HCT116 (cell line): ENCODE measurements around the gene SPACA5B. TPM values are rescaled to one million over a fixed set of nuclear protein-coding genes. Genes with fewer than 3 reads are reported as not detected.
A peak's percentile ranks its signal among the peaks of the same experiment; 100 is the strongest.
"Not testable (repeated sequence)": the region's sequence is repeated elsewhere in the genome, so short reads cannot be mapped to it uniquely, and the experiment has no call there.

Experiments
- ATAC-seq: fragments of 200-7000 bp; cut with Tn5 transposase; 2 replicates; pipeline ENCODE4 v1.9.1; 2020; ENCODE audit warnings: mild to moderate bottlenecking, moderate library complexity
- Bru-seq: library from RNA; stranded (reverse); fragments of 400-500 nt; gene quantifications from one replicate; lab custom pipeline; 2021; lab: Mats Ljungman, UMichigan
- BruChase-seq, 2 experiments: library from RNA; stranded (reverse); fragments of 400-500 nt; gene quantifications; one replicate each; lab custom pipeline; 2021; lab: Mats Ljungman, UMichigan
- BruUV-seq: library from RNA; stranded (reverse); fragments of 400-500 nt; replicated peaks from 2 replicates; lab custom pipeline; 2021; lab: Mats Ljungman, UMichigan
- CTCF ChIA-PET: fragments of 300-600 bp; sonication (Branson Sonifier 250); formaldehyde crosslinking; loops from one replicate; lab custom pipeline; 2021; ENCODE audit warnings: antibody characterized with exemption; lab: Charles Lee
- POLR2A ChIA-PET: fragments of 300-600, 350-600 bp; sonication (Branson Sonifier 250); formaldehyde crosslinking; loops from one replicate; lab custom pipeline; 2021; ENCODE audit warnings: antibody characterized with exemption; lab: Charles Lee
- RAD21 ChIA-PET, 2 experiments: fragments of 300-600 bp; sonication (Branson Sonifier 250); formaldehyde crosslinking; loops; one replicate each; lab custom pipeline; 2023; ENCODE audit warnings: low total read pairs in 2 of 2; ENCODE audit not compliant: uncharacterized antibody in 2 of 2, unreplicated experiment in 2 of 2, low non-redundant PET in 1 of 2; lab: Charles Lee
- DNase-seq: peaks from one replicate; pipeline ENCODE4 v3.0.0-alpha.2; 2010; ENCODE audit warnings: low read depth, low spot score
- H2AFZ ChIP-seq: fragments of 200-600 bp; shearing (Covaris generic), sonication (generic); 2 replicates; pipeline ENCODE4 v1.6.1; 2017; ENCODE audit warnings: low read depth, mixed run types, mixed read lengths, antibody characterized with exemption, low read length; ENCODE audit not compliant: poor library complexity, severe bottlenecking
- H3K27ac ChIP-seq: 2 replicates; pipeline ENCODE4 v1.5.1; 2012; ENCODE audit warnings: low read depth, low read length
- H3K27me3 ChIP-seq: fragments of 200-600 bp; sonication (generic); 2 replicates; pipeline ENCODE4 v1.6.1; 2016; ENCODE audit warnings: mixed run types, low read length, mixed read lengths; ENCODE audit not compliant: insufficient read depth
- H3K36me3 ChIP-seq, 2 experiments: fragments of 200-500 bp in 1 of 2; fragments of 200-600 bp in 1 of 2; sonication (Bioruptor generic) in 1 of 2; sonication (generic) in 1 of 2; 2 replicates each; pipeline versions ENCODE4 v1.5.1 to v1.6.1; 2014 to 2016; ENCODE audit warnings: low read length in 2 of 2, inconsistent platforms in 1 of 2, mixed read lengths in 1 of 2, mixed run types in 1 of 2; ENCODE audit not compliant: insufficient read depth in 2 of 2, control insufficient read depth in 1 of 2
- H3K4me1 ChIP-seq, 2 experiments: fragments of 200-600 bp in 1 of 2; sonication (generic) in 1 of 2; 2 replicates each; pipeline versions ENCODE4 v1.5.1 to v1.6.1; 2012 to 2017; ENCODE audit warnings: low read length in 2 of 2, inconsistent platforms in 1 of 2, mild to moderate bottlenecking in 1 of 2, mixed read lengths in 1 of 2, mixed run types in 1 of 2, moderate library complexity in 1 of 2; ENCODE audit not compliant: insufficient read depth in 2 of 2, control insufficient read depth in 1 of 2
- H3K4me2 ChIP-seq: fragments of 200-600 bp; sonication (generic); 2 replicates; pipeline ENCODE4 v1.6.1; 2017; ENCODE audit warnings: mixed run types, low read length, mixed read lengths
- H3K4me3 ChIP-seq, 2 experiments: fragments of 200-600 bp in 1 of 2; sonication (generic) in 1 of 2; replicated peaks in 1 of 2; 2 replicates each; pipeline ENCODE4 v1.5.1; 2011 to 2016; ENCODE audit warnings: low read length in 2 of 2, control low read depth in 1 of 2, low read depth in 1 of 2, mild to moderate bottlenecking in 1 of 2, mixed read lengths in 1 of 2, mixed run types in 1 of 2
- H3K79me2 ChIP-seq: fragments of 200-600 bp; sonication (generic); 2 replicates; pipeline ENCODE4 v1.6.1; 2017; ENCODE audit warnings: mild to moderate bottlenecking, mixed run types, low read length, moderate library complexity, mixed read lengths; ENCODE audit not compliant: insufficient read depth
- H3K9ac ChIP-seq: fragments of 200-600 bp; sonication (generic); 2 replicates; pipeline ENCODE4 v1.6.1; 2016; ENCODE audit warnings: low read length, mixed read lengths
- H3K9me2 ChIP-seq: fragments of 200-600 bp; sonication (generic), shearing (Covaris generic); 2 replicates; pipeline ENCODE4 v1.6.1; 2017; ENCODE audit warnings: mixed run types, mild to moderate bottlenecking, moderate library complexity; ENCODE audit not compliant: insufficient read depth
- H3K9me3 ChIP-seq, 2 experiments: fragments of 200-500 bp in 1 of 2; fragments of 200-600 bp in 1 of 2; sonication (Bioruptor generic) in 1 of 2; sonication (generic) in 1 of 2; 2 replicates each; pipeline ENCODE4 v1.6.1; 2014 to 2017; ENCODE audit warnings: low read length in 2 of 2, mixed read lengths in 2 of 2, inconsistent platforms in 1 of 2, low read depth in 1 of 2, mild to moderate bottlenecking in 1 of 2, mixed run types in 1 of 2, moderate library complexity in 1 of 2; ENCODE audit not compliant: control insufficient read depth in 1 of 2, insufficient read depth in 1 of 2
- H4K20me1 ChIP-seq: fragments of 200-600 bp; sonication (generic), shearing (Covaris generic); 2 replicates; pipeline ENCODE4 v1.6.1; 2017; ENCODE audit warnings: mixed run types, mild to moderate bottlenecking, moderate library complexity; ENCODE audit not compliant: insufficient read depth
- CBX3 ChIP-seq: IDR thresholded peaks from 2 replicates; pipeline ENCODE4 v1.6.1; 2012; ENCODE audit warnings: low read depth
- CTCF ChIP-seq, 3 experiments: fragments of 200-600 bp in 1 of 3; sonication (generic) in 1 of 3; IDR thresholded peaks in 2 of 3; conservative IDR thresholded peaks in 1 of 3; 2 replicates each; pipeline ENCODE4 v1.5.1; 2012 to 2017; ENCODE audit warnings: low read depth in 2 of 3, low read length in 2 of 3, antibody characterized with exemption in 1 of 3, borderline replicate concordance in 1 of 3, control low read depth in 1 of 3, mild to moderate bottlenecking in 1 of 3, mixed read lengths in 1 of 3, mixed run types in 1 of 3, moderate library complexity in 1 of 3; ENCODE audit not compliant: insufficient read depth in 1 of 3
- EZH2 ChIP-seq: fragments of 200-600 bp; sonication (generic); IDR thresholded peaks from 2 replicates; pipeline ENCODE4 v1.6.1; 2017; ENCODE audit warnings: antibody characterized with exemption, mixed run types
- RAD21 ChIP-seq: IDR thresholded peaks from 2 replicates; pipeline ENCODE4 v1.6.1; 2012; ENCODE audit warnings: low read depth, mild to moderate bottlenecking
- REST ChIP-seq: IDR thresholded peaks from 2 replicates; pipeline ENCODE4 v1.6.1; 2012; ENCODE audit warnings: low read depth
- SIN3A ChIP-seq: IDR thresholded peaks from 2 replicates; pipeline ENCODE4 v1.6.1; 2012; ENCODE audit warnings: low read depth
- SP1 ChIP-seq: IDR thresholded peaks from 2 replicates; pipeline ENCODE4 v1.6.1; 2012; ENCODE audit warnings: low read depth
- SRF ChIP-seq: IDR thresholded peaks from 2 replicates; pipeline ENCODE4 v1.6.1; 2012; ENCODE audit warnings: low read depth
- YY1 ChIP-seq: IDR thresholded peaks from 2 replicates; pipeline ENCODE4 v1.6.1; 2011; ENCODE audit warnings: low read length, low read depth, moderate library complexity, mild to moderate bottlenecking; ENCODE audit not compliant: insufficient replicate concordance; ENCODE audit errors: extremely low read depth
- ZFX ChIP-seq: fragments of 450-650 bp; IDR thresholded peaks from 2 replicates; pipeline ENCODE4 v1.6.1; 2017
- intact Hi-C: fragments of 100-400 bp; cut with micrococcal nuclease; formaldehyde crosslinking; loops from 2 replicates; pipeline ENCODE4 v1.10.0; 2022
- long read RNA-seq: library from polyadenylated mRNA; unstranded; transcript quantifications from one replicate; pipeline ENCODE4 v2.0.0, GENCODE V29; 2021; ENCODE audit not compliant: unreplicated experiment
- polyA plus RNA-seq: library from polyadenylated mRNA; unstranded; fragments of >200 nt; gene quantifications from 2 replicates; pipeline ENCODE4 v1.2.1, GENCODE V29; 2012; ENCODE audit warnings: missing spikeins
- total RNA-seq: library from RNA; stranded (reverse); gene quantifications from one replicate; pipeline ENCODE4 v1.2.1, GENCODE V29; 2021; ENCODE audit not compliant: unreplicated experiment
- TF ChIP-seq, protein P1 (sequence below): IDR thresholded peaks from 2 replicates; pipeline ENCODE4 v1.6.1; 2011; ENCODE audit warnings: mild to moderate bottlenecking, low read length, moderate library complexity; ENCODE audit not compliant: insufficient replicate concordance; ENCODE audit errors: extremely low read depth

SPACA5B gene
- total RNA-seq: not detected
- polyA plus RNA-seq: not detected in 2 replicates
- not detected for Bru-seq, nascent RNA
- not detected for BruChase-seq, experiment 1, labeled RNA remaining after a 6-hour chase
- BruChase-seq, experiment 2, labeled RNA remaining after a 2-hour chase: not detected
- long read RNA-seq: 0 reads

DNA sequence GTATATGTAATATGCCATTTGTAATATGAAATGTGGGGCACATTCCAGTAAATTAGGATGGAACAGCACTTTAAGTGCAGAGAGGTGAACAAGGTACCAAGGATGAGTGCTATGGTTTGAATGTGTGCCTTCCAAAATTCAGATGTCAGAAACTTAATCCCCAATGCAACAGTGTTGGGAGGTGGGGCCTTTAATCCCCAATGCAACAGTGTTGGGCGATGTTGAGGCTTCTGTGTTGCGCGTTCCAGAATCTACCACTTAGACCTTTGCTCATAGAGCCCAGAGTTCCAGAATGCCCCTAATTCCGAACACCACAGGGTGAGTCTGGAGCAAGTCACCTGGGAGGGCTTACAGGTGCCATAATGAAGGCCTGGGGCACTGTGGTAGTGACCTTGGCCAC, at the start of gene SPACA5B:
Gene SPACA5B, plus strand, starts transcription at position 301 of the 400 bp plus-strand sequence. Its CDS starts 62 bp downstream, at position 363.
- H3K9ac ChIP-seq, H3K4me3 ChIP-seq, H3K79me2 ChIP-seq, H3K9me2 ChIP-seq, H3K36me3 ChIP-seq, H4K20me1 ChIP-seq, H3K27ac ChIP-seq, DNase-seq, H3K4me1 ChIP-seq, H2AFZ ChIP-seq, BruUV-seq, ATAC-seq, RAD21 ChIA-PET, CTCF ChIA-PET, POLR2A ChIA-PET, H3K27me3 ChIP-seq, H3K9me3 ChIP-seq, H3K4me2 ChIP-seq, intact Hi-C loops: not testable (repeated sequence)

DNA sequence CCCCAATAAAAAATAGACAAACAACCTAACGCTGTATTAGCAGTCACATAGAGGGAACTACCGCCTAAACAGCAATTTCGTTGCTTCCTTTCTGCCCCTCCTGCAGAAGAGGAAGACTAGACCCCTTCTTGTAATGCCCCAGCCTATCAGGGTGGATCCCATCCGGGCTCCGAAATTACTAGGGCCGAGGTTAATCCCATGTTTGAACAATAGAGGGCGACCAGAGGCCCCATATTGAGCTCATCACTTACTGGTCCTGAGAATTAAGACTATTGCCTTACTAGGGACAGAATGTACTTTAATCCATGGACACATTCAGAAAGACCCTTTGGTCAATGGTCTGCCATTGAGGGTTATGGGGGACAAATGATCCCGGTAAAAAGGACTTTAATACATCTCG, 47.2 kb upstream of the SPACA5B start:
- POLR2A ChIA-PET: no interaction called here
- Histone ChIP-seq H3K27me3 (no peaks in the 10 kb centered on the region), H4K20me1 (no peaks in the 10 kb centered on the region), H3K27ac (no peak overlapping the region), H3K9ac (no peak overlapping the region), H3K9me2 (no peaks in the 10 kb centered on the region), H3K9me3 (no peaks in the 10 kb centered on the region), H3K79me2 (no peaks in the 10 kb centered on the region), H2AFZ (no peak overlapping the region), H3K4me1 (no peaks in the 10 kb centered on the region), H3K4me2 (no peak overlapping the region), H3K36me3 (no peaks in the 10 kb centered on the region), H3K4me3 (no peak overlapping the region)
- CTCF ChIA-PET: interaction anchor here (0.6 to 1.9 kb wide), 5 partner anchors 111 to 456 kb away, joined by 3 to 11 read pairs (median 4); partner anchors contain the start of gene TBC1D25
- ATAC-seq (peak; percentile 93), DNase-seq (peak; percentile 26)
- BruUV-seq: no TSS peak
- intact Hi-C loops: loop anchor here (5.0 kb wide), 1 partner anchor 409 kb away; no protein-coding TSS in a partner anchor
- RAD21 ChIA-PET: interaction anchor here in 1 of 2 experiments (0.5 to 1.6 kb wide), 2 partner anchors 391 to 411 kb away, joined by 3 to 8 read pairs; no protein-coding TSS in a partner anchor
- TF ChIP-seq REST (no peak), RAD21 (peak; percentile 73), SIN3A (no peak), CBX3 (no peak), CTCF (IDR thresholded peaks at IDR 0.05 in 2 of 3, conservative IDR thresholded peaks at IDR 0.05 in 1 of 3; ENCODE audit: borderline replicate concordance in 1 of 3, insufficient read depth in 1 of 3, low read depth in 2 of 3, low read length in 2 of 3) (peak; percentile 48 to 53 (median 51); a peak in 5 of 6 replicates), SRF (no peak), SP1 (no peak), YY1 (no peak), ZFX (no peak), EZH2 (no peak)
- TF ChIP-seq, protein P1, sequence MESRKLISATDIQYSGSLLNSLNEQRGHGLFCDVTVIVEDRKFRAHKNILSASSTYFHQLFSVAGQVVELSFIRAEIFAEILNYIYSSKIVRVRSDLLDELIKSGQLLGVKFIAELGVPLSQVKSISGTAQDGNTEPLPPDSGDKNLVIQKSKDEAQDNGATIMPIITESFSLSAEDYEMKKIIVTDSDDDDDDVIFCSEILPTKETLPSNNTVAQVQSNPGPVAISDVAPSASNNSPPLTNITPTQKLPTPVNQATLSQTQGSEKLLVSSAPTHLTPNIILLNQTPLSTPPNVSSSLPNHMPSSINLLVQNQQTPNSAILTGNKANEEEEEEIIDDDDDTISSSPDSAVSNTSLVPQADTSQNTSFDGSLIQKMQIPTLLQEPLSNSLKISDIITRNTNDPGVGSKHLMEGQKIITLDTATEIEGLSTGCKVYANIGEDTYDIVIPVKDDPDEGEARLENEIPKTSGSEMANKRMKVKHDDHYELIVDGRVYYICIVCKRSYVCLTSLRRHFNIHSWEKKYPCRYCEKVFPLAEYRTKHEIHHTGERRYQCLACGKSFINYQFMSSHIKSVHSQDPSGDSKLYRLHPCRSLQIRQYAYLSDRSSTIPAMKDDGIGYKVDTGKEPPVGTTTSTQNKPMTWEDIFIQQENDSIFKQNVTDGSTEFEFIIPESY: no peak
